ENCODE measurements around the gene USP20.
A peak's percentile ranks its signal among the peaks of the same experiment; 100 is the strongest.
"Not testable (repeated sequence)": the region's sequence is repeated elsewhere in the genome, so short reads cannot be mapped to it uniquely, and the experiment has no call there.

Gene USP20

GRCh38 chr9:129835128-129835859 is at the start of gene USP20, which contains the start of gene C9orf78:
TSS of gene USP20 (plus strand) at chr9:129835458. CDS start at chr9:129852556, 17,098 bp downstream.
TSS of gene C9orf78 (minus strand) at chr9:129835275. CDS start at chr9:129835221, 54 bp downstream.
- DNase-seq (ENCODE audit: low spot score) = peak; percentile 99

DNA sequence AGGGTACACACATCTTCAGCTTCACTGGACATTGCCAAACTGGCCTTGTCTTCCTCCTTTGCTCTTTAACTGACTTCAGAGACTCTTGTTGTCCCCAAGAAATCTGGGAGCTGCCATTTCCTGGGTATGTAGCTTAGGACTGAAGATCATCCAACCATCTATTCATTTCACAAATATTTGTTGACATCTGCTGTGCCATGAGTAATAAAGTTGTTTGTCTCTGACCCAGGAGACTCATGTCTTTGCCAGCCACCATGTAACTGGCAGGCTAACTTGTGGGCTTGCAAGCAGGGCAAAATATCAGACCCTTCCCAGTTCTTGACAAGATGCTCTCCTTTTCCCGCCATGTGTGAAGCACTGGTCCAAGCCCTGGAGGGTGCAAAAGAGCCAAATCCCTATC is 49.4 kb upstream of the USP20 start:
- no peak for DNase-seq (ENCODE audit: low spot score)

DNA sequence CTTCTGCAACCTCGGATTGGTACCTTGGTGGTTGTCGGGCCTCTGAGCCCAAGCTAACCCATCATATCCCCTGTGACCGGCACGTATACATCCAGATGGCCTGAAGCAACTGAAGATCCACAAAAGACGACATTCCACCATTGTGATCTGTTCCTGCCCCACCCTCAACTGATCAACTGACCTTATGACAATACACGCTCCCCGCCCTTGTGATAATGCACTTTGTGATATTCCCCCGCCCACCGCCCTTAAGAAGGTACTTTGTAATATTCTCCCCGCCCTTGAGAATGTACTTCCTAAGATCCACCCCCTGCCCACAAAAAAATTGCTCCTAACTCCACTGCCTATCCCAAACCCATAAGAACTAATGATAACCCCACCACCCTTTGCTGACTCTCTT is 48.8 kb upstream of the USP20 start:
- no peak for DNase-seq (ENCODE audit: low spot score)

DNA sequence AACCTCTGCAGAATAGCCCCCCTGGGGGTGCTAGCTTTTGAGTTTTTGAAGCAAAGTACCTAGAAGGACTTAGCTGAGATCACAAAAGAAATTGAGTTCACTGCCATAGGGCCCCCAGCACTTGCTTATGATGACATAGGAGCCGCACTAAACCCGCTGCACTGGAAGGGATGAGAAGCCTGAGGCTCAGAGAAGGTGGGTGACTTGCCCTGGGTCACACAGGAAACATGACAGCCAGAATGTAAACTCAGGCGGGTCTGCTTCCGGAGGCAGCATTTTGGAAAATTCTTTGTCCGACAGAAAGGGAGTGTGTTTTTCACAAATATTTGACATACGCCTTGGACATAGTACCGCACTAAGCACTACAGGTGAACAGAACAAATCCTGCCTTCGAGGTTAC is 40.7 kb upstream of the USP20 start:
- DNase-seq (ENCODE audit: low spot score) = no peak

GRCh38 chr9:129796029-129796428 is 39.2 kb upstream of the USP20 start:
- DNase-seq (ENCODE audit: low spot score) = not testable (repeated sequence)

DNA sequence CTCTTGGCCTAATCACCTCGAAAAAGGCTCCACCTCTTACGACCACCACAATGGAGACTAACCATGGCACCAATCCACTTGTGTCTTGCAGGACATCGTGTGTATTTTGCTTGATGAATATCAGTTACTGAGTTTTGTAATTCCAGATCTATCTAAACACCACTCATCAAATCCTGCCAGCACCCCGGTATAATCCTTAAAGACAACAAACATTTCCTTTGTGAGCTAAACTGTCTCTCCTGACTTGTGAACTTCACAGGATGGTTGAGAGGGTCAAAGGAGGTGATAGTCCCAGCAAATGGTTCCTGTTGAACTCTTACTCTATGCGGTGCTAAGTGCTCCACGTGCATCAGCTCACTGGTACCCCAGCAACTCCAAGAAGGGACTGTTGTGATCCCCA is 36.3 kb upstream of the USP20 start:
- DNase-seq (ENCODE audit: low spot score) = no peak

DNA sequence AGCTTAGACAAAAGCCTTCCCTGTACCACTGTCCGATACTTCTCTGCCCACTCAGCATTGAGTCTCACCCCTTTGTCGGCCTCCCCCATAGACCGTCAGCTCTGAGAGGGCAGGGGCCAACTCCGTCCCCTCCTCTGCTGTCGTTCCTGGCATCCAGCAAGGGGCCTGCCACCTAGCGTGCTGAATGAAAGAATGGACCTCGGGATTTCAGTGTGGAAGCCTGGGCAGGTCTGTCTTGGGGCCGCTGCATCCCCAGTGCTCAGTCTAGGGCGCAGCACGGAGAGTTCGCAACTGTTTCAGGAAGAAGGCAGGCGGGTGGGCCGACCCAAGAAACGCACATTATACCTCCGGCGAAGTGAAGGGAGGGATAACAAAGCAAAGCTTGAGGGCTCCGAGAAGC is 33.8 kb upstream of the USP20 start:
- no peak for DNase-seq (ENCODE audit: low spot score)

GRCh38 chr9:129802833-129803675 is 32.2 kb upstream of the USP20 start, which contains the start of gene TOR1B:
TSS of gene TOR1B (plus strand) at chr9:129803184. CDS start at chr9:129803213, 29 bp downstream.
- peak; percentile 93 for DNase-seq (ENCODE audit: low spot score)

GRCh38 chr9:129803676-129804060 is 31.6 kb upstream of the USP20 start:
- no peak for DNase-seq (ENCODE audit: low spot score)

DNA sequence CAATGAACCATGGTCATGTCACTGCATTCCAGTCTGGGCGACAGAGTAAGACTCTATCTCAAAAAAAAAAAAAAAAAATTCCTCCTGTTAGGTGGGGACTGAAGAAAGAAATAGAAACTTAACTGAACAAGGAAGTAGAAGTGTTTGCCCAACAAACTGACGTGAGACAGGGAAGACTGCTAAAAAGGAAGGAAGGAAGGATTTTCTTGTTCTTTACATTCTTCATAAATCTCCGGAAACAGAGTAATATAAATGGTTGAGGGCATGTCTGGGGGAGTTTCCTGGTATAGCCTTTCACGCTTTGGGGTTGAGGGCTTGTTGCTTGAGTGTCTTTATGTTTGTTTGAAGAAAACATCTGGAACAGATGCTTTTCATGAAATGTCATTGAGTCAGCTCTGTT is 29.2 kb upstream of the USP20 start:
- no peak for DNase-seq (ENCODE audit: low spot score)

- no peak for DNase-seq (ENCODE audit: low spot score)
Observed at GRCh38 chr9:129809346-129809745, 25.9 kb upstream of the USP20 start.

DNA sequence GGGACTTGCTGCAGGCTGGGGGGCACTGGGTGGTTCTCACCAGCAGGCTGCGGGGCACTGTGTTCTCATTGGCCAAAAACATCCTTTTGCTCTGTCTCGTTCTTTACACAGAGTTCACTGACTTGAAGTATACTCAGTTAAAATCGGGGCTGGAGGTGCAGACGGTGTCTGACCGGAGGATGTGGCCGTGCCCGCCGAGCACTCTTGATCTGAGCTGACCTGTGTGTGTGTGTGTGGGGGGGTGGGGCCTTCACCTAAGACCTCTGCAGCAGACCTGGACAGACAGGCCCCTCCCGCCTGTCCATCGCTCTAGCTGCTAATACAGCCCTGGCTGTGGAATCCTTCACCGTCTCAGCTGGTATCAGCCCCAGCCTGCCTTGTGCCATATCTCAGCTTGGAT is 25.1 kb upstream of the USP20 start:
- no peak for DNase-seq (ENCODE audit: low spot score)

DNA sequence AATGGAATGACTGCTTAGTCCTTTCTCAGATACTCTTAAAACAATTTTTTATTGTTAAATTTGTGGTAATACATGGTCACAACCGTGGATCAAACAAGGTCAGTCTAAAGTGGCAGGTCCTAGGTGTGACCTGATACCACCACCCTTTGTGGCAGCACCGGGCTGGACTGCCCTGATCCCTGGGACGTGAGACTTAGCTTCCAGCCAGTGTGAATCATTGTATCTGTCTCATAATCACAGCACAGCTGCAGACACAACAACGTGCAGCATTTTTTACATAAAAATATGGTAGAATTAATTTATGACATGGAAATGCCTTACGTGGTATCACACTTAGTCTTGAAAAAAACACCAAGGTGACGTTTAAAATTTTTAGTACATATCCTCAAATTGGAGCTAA is 24.5 kb upstream of the USP20 start:
- DNase-seq (ENCODE audit: low spot score) = no peak

GRCh38 chr9:129811967-129812363 is 23.3 kb upstream of the USP20 start:
- no peak for DNase-seq (ENCODE audit: low spot score)

- DNase-seq (ENCODE audit: low spot score) = no peak
Observed at GRCh38 chr9:129812385-129812784, 22.9 kb upstream of the USP20 start.

DNA sequence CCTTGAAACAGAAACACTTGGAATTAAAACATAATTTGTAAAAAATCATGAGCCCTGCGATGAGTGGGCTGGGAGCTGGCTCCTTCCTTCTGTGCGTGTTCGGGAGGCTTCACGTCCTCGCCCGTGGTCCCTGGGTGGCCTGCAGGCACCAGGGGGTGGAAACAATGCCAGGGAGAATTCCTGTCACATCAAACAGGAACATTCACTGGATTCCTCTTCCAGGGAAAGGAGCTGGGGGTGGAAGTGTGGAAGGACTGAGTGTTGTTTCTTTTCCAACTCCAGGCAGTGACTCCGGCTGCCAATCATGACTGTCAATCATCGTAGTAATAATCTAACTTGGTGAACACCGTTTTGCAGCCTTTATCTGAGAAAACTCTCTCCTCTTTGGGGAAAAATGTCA is 21.6 kb upstream of the USP20 start:
- DNase-seq (ENCODE audit: low spot score) = no peak

GRCh38 chr9:129814432-129815223 is 20.6 kb upstream of the USP20 start:
- DNase-seq (ENCODE audit: low spot score) = no peak

DNA sequence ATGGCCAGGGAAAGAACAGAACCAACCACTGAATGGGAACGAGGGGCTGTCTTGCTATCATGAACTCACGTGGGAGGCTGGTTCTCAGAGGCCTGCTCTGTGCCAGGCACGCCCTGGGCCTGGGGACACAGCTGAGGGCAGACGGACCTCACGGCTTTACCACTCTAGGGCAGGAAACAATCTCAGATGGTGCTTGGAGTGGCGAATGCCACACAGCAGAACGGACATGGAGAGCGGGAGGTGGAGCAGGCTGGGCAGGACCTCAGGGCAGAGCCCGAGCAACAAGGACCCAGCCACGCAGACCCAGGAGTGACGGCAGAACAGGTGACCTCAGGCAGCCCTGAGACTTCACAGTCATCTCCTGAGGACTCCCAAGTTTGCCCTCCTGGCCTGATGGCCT is 20.0 kb upstream of the USP20 start:
- DNase-seq (ENCODE audit: low spot score) = no peak

- DNase-seq (ENCODE audit: low spot score) = no peak
Observed at GRCh38 chr9:129816501-129817435, 18.5 kb upstream of the USP20 start.

DNA sequence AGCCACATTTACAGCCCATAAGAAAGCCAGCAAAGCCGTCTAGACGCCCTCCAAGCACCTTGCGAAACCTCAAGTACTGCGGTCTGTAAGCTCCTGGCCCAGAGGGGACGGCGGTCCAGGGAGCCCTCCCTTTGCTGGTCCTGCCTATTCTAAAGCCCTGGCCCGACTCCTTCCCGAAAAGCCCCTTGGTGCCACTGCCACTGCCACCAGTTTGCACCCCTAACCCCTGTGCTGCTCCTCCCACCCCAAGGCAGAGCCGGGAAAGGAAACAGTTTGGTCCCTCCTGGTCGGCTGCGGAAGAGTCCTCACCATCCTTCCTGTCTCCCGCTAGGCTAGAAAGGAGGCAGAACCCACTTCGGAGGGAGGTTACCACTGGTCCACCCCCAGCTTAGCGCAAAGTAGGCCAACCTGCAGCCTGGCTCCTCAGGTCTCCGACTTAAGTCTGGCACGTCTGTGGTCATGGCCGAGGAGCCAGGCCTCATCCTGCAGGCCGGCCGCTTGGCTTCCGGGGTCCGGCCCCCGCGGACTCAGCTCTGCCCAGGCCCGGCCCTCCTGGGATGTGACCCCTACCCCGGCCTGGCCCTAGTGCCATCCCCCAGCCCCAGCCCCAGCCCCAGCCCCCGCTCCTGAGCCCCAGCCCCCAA is 12.2 kb upstream of the USP20 start:
- DNase-seq (ENCODE audit: low spot score) = peak; percentile 49

DNA sequence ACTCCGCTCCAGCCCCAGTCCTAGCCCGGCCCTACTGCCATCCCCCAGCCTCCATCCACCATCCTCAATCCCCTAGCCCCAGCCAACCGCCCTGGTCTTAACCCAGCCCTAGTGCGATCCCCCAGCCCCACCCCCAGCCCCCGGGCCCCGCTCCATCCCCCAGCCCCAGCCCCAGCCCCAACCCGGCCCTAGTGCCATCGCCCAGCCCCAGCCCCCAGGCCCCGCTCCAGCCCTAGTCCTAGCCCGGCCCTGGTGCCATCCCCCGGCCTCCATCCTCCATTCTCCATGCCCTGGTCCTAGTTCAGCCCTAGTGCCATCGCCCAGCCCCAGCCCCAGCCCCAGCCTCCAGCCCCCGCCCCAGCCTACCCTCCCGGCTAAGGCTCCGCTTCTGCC is 11.7 kb upstream of the USP20 start:
- peak; percentile 37 for DNase-seq (ENCODE audit: low spot score)
